ENCODE measurements around the gene DIAPH3.

Gene DIAPH3

DNA sequence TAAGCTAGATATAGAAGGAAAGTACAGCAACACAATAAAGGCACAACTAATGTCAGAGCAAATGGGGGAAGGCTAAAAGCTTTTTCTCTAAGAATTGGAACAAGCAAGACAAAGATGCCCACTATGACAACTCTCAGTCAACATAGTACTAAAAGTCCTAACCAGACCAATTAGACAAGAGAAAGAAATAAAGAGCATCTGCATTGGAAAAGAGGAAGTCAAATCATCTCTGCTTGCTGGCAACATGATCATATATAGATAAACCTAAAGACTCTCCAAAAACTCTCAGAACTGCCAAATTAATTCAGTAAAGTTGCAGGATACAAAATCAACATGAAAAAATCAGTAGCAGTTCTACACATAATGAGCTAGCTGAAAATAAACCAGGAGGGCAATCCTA lies 542.0 kb downstream of the DIAPH3 start:
- DNase-seq (ENCODE audit: low spot score): no peak

Measured in AG20443 (cell line).